ENCODE results near the gene MISP3. TPM values are rescaled to one million over a fixed set of nuclear protein-coding genes. Genes with fewer than 3 reads are reported as not detected.

The MISP3 gene
- total RNA-seq, 1 donor from 2014 or later: 2.1 TPM

DNA sequence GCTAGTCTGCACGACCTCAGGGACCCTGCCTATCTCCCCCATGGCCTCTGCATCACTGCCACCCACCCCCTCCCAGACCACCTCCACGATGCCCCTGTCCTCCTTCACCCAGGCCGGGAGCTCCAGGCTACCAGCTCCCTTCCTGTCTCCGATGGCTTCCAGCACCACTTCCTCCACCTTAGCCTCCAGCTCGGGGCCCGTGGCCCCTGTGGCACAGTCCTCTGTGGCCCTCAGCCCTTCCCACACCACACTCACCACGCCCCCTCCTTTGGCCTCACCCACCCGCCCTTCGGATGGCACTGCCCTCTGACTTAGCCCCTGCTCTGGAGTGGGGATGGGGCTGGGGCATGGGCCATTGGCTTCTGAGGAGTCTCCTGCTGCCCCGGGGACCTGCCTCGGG lies 17.9 kb upstream of the MISP3 start:
- DNase-seq (ENCODE audit: extremely low spot score, unreplicated experiment): no peak
- Mint-ChIP-seq H3K4me1 (ENCODE audit: unreplicated experiment) (peaks cover 12% of the 10 kb centered on the region), H3K4me3 (ENCODE audit: unreplicated experiment) (no peak overlapping the region), H3K36me3 (ENCODE audit: unreplicated experiment) (peaks cover 3% of the 10 kb centered on the region), H3K27me3 (ENCODE audit: unreplicated experiment) (peaks cover 8% of the 10 kb centered on the region), H3K27ac (ENCODE audit: unreplicated experiment) (no peak overlapping the region), H3K9me3 (ENCODE audit: unreplicated experiment) (no peaks in the 10 kb centered on the region)
- TF ChIP-seq, protein P1, sequence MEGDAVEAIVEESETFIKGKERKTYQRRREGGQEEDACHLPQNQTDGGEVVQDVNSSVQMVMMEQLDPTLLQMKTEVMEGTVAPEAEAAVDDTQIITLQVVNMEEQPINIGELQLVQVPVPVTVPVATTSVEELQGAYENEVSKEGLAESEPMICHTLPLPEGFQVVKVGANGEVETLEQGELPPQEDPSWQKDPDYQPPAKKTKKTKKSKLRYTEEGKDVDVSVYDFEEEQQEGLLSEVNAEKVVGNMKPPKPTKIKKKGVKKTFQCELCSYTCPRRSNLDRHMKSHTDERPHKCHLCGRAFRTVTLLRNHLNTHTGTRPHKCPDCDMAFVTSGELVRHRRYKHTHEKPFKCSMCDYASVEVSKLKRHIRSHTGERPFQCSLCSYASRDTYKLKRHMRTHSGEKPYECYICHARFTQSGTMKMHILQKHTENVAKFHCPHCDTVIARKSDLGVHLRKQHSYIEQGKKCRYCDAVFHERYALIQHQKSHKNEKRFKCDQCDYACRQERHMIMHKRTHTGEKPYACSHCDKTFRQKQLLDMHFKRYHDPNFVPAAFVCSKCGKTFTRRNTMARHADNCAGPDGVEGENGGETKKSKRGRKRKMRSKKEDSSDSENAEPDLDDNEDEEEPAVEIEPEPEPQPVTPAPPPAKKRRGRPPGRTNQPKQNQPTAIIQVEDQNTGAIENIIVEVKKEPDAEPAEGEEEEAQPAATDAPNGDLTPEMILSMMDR (IDR thresholded peaks at IDR 0.05): no peak

DNA sequence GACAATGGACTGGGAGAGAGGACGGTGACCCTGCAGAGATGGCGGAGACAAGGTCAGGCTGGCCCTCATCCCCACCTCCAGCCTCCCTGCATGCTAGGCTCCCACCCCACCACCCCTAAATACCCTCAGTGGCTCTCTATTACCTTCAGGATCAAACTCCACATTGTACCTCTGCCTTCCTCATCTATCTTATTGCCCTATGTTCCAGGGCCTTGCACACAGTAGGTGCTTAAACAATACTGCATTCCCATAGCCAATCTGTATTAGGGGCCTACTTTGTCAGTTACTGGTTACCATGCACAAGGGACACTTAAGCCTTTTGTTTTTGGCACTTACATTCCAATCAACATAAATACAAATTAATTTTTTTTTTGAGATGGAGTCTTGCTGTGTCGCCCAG lies 17.2 kb upstream of the MISP3 start:
- peaks cover 11% of the 10 kb centered on the region for H3K27me3 Mint-ChIP-seq (ENCODE audit: unreplicated experiment)
- H3K36me3 Mint-ChIP-seq (ENCODE audit: unreplicated experiment): peaks cover 3% of the 10 kb centered on the region
- peaks cover 12% of the 10 kb centered on the region for H3K4me1 Mint-ChIP-seq (ENCODE audit: unreplicated experiment)
- no peak overlapping the region for H3K4me3 Mint-ChIP-seq (ENCODE audit: unreplicated experiment)
- TF ChIP-seq, protein P1 (IDR thresholded peaks at IDR 0.05): no peak
- no peak overlapping the region for H3K27ac Mint-ChIP-seq (ENCODE audit: unreplicated experiment)
- no peaks in the 10 kb centered on the region for H3K9me3 Mint-ChIP-seq (ENCODE audit: unreplicated experiment)
- DNase-seq (ENCODE audit: extremely low spot score, unreplicated experiment): no peak

DNA sequence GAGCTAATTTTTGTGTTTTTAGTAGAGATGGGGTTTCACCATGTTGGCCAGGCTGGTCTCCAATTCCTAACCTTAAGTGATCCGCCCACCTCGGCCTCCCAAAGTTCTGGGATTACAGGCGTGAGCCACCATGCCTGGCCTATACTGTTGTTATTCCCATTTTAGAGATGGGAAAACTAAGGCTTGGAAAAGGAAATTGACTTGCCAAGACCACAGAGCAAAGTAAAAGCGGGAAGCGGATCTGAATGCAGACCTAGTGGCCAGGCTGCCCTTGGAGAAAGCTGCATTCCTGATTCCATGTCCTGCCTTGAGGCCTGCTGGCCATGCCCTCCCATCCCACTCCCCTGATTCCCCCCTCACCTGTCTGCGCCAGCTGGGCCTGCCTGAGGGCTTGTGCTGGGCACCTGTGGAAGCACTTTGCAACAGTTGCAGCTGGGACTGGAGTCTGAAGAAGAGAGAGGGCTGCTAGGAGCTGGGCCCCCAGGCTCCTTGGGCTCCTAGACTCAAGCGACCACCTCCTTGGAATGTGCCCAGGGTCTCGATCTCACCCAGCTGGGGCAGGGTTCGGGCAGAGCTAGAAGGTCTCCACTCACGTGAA lies 16.4 kb upstream of the MISP3 start:
- Mint-ChIP-seq H3K27ac (ENCODE audit: unreplicated experiment) (no peak overlapping the region), H3K4me1 (ENCODE audit: unreplicated experiment) (peaks cover 12% of the 10 kb centered on the region), H3K9me3 (ENCODE audit: unreplicated experiment) (no peaks in the 10 kb centered on the region), H3K4me3 (ENCODE audit: unreplicated experiment) (no peak overlapping the region), H3K36me3 (ENCODE audit: unreplicated experiment) (peaks cover 3% of the 10 kb centered on the region), H3K27me3 (ENCODE audit: unreplicated experiment) (peaks cover 13% of the 10 kb centered on the region)
- DNase-seq (ENCODE audit: extremely low spot score, unreplicated experiment): no peak
- TF ChIP-seq, protein P1 (IDR thresholded peaks at IDR 0.05): no peak

DNA sequence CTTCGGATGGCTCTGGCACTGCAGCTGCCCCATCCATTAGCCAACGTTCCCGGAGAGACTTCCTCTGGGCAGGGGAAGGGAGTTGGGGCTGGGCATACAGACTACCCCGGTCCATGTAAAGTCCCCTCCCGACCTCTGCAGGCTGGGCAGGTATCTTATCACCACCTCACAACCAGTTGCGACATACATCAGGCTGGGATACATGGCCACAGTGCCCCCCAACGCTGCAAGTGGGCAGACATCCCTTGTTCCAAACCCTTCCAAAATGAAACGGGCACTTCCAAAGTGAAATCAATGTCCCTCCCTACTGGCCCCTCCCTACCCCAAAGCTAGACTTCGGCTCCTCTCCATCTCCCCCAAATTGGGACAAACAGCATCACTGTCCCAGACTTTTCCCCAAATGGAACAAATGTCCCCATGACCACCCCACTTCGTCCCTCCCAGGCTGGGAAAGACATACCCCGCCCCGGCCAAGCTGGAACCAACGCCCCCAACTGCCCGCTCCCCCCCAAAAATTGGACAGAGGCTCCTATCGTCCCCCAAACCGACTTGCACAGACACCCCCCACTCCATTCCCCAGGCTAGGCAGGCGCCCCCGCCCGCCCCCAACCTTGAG lies 15.7 kb upstream of the MISP3 start:
- Mint-ChIP-seq H3K27me3 (ENCODE audit: unreplicated experiment) (peaks cover 15% of the 10 kb centered on the region), H3K4me3 (ENCODE audit: unreplicated experiment) (peak overlapping the region; percentile 55), H3K4me1 (ENCODE audit: unreplicated experiment) (peaks cover 12% of the 10 kb centered on the region), H3K27ac (ENCODE audit: unreplicated experiment) (no peak overlapping the region), H3K36me3 (ENCODE audit: unreplicated experiment) (peaks cover 3% of the 10 kb centered on the region), H3K9me3 (ENCODE audit: unreplicated experiment) (no peaks in the 10 kb centered on the region)
- DNase-seq (ENCODE audit: extremely low spot score, unreplicated experiment): no peak
- TF ChIP-seq, protein P1 (IDR thresholded peaks at IDR 0.05): no peak

DNA sequence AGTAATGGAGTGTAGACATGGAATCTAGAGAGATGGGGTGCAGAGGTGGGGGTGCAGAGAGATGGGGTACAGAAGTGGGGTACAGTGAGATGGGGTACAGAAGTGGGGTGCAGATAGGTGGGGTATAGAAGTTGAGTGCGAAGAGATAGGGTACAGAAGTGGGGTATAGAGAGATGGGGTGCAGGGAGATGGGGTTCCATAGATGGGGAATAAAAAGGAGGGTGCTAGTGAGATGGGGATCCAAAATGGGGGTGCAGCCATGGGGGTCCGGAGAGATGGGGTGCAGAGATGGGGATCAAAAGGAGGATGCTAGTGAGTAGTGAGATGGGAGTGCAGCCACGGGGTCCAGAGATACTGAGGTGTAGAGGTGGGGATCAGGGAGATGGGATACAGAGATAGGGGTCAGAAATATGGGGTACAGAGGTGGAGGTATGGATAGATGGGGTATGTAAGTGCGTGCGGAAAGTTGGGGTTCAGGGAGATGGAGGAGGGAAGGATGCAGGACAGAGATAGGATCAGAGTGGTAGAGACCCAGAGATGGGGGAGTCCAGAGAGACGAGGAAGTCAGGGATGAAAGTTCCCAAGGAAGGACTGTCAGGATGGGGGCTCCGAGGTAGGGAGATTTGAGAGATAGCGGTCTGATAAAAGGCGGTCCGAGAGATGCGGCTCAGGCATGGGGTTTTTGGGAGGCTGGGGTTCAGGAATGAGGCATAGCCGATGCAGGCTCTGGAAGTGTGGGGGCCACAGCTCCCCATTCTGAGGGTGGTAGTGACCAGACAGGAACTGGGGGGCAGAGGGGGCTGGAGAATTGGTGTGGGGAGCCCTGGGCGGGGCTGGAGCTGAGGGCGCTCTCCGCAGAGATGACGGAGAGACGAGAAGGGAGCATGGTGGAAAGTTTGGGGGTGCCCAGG lies 14.1 kb upstream of the MISP3 start:
- Mint-ChIP-seq H3K9me3 (ENCODE audit: unreplicated experiment) (no peaks in the 10 kb centered on the region), H3K27me3 (ENCODE audit: unreplicated experiment) (peaks cover 15% of the 10 kb centered on the region), H3K36me3 (ENCODE audit: unreplicated experiment) (no peaks in the 10 kb centered on the region), H3K4me1 (ENCODE audit: unreplicated experiment) (peaks cover 12% of the 10 kb centered on the region), H3K27ac (ENCODE audit: unreplicated experiment) (no peak overlapping the region), H3K4me3 (ENCODE audit: unreplicated experiment) (peak overlapping the region; percentile 70)
- TF ChIP-seq, protein P1 (IDR thresholded peaks at IDR 0.05): no peak
- DNase-seq (ENCODE audit: extremely low spot score, unreplicated experiment): no peak

Data from osteocyte (in vitro differentiated cells).